ENCODE measurements around the gene DLX2.
A peak's percentile ranks its signal among the peaks of the same experiment; 100 is the strongest.
"Not testable (repeated sequence)": the region's sequence is repeated elsewhere in the genome, so short reads cannot be mapped to it uniquely, and the experiment has no call there.

The DLX2 gene

DNA sequence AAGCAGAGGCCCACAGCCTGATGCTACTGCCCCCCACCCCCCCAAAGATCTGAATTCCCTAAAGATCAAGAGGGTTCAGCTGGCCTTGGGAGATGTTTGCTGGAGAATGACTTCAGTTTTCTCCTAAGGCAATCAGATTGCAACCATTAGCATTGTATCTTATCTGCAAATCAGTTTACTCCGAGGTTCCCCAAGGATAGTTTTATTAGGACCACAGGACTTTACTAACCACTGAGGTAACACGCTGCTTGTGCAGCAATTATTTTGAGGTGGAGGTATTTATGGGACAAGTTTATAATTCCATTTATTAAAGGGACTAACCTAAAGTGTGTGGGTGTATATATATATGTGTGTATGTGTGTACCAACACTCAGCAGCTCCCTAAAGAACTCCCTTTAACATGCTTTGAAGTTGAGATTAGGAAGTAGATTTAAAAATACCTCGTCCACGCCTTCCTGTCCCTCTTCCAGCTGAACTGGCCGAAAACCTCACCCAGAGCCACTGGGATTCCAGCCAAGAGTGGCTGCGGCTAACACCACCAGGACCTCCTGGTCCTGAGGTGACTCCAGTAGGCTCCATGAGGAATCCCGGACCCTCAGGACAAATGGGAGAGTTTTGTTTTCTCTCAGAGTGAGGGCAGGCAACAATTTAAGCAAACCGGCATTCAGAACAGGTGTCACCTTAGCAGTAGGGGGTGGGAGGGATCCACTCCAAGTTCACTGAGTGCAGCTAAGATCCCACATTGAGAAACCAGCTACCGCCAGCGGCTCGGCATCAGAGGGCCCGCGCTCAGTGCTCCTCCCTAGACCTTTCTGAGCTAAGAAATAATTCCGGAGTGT is 20.4 kb downstream of the DLX2 start:
- no peak for DNase-seq

DNA sequence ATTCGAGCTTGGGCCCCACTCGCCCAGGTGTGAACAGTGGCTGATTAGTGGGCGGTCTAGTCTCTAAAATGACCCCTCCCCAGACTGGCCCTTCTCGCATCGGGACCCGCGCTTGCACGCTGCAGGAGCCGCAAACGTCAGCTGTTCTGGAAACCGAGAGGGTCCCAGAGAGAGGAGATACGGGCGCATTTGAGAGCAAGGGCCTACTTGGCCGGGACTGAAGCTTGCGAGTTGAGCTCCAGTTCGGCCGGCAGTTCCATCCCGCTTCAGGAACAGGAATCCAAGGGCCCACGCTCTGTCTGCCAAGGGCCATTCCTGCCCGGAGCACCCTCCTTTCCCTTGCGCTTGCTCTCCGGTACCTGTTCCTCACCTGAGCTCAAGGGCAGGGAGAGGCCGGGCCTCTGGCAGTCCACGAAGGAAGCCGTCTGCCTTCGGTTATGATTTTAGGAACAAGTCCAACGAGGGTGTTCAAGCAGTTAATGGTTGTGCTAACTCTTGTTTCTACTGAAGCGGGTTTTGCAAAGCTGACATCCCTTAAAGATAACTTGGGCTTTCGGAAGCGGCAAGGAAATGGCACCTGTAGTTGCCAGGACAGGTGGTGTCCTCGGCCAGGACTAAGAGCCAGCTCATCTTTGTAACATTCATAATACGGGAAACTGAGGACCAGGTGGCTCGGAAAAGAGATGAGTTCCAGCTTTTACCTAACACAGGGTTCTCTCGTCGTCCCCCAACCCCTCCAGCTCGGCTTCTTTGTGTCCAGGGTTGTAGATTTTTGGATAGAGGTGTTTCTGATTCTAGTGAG is 21.3 kb downstream of the DLX2 start:
- no peak for DNase-seq

DNA sequence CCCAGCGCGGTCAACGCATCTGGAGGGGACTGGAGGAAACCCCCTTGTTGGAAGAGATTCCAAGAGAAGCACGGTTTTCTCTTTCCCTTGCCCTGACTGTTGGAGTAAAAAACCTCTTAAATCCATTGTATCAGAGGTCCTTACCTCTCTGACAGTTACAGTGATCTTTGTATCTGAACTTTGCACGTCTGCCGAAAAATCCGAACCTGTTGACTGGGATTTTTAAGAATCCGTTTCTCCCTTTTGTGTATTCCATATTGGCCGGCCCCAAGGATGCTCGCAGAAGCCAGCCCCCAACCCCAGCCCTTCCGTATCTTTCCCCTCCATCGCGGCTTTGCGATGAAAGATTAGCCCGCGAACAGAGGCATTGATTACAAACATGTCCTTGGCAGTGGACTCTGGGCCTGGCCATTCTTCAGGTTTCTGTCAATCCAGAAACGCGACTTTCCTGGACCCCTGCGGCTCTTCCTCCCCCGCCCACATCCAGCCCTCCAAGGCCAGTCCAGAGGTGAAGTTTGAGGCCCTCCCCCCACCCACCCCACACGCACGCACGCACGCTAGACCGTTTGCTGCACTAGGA is 22.0 kb downstream of the DLX2 start:
- no peak for DNase-seq

DNA sequence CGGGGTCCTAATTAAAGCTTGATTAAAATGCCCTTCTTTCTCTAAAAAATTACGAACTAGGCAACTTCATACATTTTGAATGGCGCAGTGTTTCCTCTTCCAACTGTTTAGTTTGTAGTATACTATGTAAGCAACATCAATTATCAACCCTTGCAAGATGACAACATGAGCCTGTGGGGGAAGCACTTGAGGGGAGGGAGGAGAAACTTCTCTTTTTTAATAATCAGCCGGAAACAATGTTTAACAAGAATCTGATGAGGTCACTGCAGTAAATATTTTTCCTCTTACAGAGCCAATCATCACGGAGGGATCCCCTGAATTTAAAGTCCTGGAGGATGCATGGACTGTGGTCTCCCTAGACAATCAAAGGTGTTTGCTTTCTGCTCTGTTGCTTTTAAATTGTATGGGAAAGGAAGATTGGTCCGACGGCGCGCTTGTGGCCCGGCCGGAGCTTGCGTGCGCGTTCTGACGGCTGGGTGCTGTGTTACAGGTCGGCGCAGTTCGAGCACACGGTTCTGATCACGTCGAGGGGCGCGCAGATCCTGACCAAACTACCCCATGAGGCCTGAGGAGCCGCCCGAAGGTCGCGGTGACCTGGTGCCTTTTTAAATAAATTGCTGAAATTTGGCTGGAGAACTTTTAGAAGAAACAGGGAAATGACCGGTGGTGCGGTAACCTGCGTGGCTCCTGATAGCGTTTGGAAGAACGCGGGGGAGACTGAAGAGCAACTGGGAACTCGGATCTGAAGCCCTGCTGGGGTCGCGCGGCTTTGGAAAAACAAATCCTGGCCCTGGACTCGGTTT is 22.7 kb downstream of the DLX2 start:
- no peak for DNase-seq

DNA sequence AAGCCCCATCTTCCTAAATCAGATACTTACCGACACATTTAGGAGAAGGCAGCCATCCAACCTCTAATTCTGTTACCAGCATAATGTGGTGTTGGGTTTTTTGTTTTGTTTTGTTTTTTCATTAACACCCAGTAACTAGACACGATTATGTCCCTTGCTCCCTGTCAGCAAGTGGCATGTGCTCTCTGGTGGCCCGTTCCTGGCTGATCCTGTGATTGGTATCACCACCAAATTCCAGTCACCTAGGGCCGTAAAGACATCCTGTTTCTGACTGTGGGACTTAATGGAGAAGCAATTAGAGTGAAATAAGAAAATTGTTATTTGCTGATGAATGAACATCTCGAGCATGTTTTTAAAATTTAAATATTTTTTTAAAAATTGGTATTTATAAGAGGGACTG is 23.3 kb downstream of the DLX2 start:
- no peak for DNase-seq

DNA sequence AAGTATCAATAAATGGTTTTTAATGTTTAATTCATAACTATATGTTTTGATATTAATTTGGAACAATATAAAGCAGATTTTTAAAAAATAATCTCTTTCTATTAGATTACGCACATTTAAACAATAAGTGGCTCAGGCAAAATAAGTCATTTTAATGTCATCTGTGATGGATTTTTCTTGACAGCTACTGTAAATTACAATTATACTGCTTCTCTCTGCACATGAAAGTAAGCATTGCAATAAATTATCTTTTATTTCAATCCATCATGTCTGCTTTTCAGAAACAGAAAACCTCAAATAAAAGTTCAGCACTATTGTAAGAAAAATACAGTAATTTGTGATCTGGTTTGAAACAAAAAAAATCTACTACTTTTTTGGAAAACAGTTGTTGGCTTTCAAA is 28.4 kb downstream of the DLX2 start:
- DNase-seq, result no peak

DNA sequence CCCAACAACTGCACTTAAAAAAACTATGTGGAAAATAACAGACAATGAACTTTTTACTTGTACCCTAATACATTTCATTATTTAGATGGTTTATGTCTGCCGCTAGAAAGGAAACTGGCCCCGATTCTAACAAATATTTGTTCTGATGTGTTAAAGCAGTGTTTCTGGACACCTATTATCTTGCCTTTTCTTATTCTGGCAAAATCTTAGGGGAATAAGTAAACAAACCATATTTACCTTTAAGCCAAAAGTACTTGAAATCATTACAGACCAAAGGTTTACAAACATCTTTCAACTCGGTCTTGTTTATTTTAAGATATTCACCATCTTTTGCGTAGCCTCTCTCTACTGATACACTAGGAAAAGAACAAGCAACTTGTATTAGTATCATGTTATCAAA is 29.2 kb downstream of the DLX2 start:
- DNase-seq, result no peak

DNA sequence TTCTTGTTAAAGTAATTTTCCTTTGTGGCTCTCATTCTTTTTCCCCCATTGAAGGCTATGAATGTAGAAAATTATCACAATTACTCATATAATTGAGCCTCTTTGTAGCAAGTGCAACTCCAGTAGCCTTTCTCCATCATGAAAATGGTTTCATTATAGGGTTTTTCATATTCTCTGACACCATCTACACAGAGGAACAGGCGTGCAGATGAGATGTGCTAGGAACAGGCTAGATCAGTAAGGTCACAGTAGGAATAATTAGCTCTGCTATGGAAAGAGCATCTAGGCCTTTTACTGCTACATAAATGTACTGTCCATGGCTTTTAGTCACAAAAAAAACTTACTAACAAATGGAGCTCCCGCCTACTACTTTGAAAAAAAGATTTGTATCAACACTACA is 30.0 kb downstream of the DLX2 start:
- DNase-seq, result no peak

DNA sequence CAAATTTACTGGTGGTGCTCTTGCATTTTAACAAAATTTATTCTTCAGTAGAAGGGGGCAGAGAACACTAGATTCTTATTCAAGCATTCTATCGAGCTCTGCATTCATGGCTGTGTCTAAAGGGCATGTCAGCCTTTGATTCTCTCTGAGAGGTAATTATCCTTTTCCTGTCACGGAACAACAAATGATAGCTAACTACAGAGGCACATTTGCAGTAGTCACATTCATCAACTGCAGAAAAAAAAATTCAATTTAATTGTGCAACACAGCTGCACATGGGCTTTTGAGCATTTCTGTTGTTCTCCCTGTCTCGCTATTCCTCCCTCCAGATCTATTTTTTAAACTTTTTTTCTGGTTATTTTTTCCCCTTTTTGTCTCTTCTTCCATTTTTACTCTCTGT is 30.4 kb downstream of the DLX2 start:
- no peak for DNase-seq

DNA sequence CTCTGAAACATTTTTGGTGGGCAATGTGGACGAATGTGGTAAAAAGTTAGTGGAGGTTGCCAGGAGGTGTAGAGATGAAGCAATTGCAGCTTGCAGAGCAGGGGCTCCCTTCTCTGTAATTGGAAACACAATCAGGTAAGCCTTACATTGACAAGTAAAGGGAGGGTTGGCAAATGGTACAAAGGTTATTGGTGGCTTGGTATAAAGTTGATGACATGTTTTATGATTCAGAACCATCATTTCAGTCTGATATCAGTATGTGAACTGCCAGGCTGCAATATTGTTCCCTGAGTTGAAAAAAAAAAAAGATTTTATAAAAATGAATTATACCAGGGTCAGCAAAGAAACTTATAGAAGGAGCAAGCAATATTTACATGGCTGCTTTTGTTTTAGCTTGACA is 31.8 kb downstream of the DLX2 start:
- DNase-seq, result no peak

DNA sequence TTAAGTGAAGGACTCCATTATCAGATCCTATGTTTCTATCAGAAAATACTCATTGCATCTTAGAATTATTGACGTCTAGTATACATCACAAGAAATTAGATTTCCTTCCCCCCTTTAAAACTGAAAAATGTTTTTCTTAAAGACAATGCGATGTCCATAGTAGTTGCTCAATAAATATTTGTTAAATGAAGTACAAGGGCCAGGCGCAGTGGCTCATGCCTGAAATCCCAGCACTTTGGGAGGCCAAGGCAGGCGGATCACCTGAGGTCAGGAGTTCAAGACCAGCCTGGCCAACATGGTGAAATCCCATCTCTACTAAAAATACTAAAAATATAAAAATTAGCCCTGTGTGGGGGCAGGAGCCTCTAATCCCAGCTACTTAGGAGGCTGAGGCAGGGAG is 34.8 kb downstream of the DLX2 start:
- not testable (repeated sequence) for DNase-seq

DNA sequence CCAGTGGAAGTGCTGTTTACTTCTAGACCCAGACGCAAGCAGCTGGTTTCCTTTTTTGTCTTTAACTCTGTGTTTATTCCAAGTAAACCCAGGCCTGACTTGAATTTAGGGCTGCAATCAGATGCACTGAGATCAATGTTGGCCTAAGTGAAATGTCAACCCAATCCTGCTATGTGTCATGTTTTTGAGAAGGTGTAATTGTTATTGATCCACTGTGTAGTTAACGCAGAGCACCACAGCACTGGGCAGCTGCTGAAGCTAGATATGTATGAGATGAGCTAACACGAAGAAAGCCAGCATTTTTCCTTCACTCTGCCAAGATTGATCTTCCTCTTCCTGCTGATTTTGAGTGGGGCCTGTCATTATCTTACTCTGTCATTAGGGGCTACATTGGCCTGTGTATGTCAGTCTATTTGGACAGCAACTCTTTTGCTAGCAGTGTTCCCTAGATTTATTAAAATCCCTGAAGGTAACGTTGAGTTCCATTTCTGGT is 36.3 kb downstream of the DLX2 start:
- DNase-seq, result no peak

DNA sequence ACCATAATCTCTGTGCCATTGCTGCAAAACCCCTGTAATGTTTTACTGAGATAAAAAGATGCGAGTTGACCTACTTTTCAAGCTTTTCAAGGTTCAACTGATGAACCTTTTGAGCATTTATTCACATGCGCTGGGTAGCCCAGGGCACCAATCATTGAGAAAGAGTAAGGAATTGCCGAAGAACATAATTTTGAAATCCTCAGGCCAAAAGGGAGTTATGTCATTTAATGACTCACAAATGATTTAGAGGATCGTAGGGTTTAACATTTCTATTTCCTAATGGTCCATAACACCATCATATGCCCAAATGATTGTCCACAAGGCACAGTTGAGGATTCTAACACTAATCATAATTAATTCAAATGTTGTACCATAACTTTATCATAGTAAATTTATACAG is 37.6 kb downstream of the DLX2 start:
- peak; percentile 21 for DNase-seq

DNA sequence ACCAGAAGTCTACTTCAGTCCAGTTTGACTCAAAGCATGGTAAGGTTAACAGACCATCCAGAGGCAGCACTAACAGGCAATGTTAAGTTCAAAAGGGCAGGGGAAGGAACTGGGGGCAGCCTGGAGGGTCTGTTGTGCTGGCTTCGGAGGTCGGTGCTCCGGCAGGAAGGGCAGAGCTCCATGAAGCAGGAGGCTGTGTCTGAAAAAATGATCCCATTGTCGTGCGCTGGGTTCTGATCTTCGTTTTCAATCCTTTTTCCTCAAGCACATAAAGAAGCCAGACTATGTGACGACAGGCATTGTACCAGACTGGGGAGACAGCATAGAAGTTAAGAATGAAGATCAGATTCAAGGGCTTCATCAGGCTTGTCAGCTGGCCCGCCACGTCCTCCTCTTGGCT is 39.3 kb downstream of the DLX2 start:
- DNase-seq, result no peak

DNA sequence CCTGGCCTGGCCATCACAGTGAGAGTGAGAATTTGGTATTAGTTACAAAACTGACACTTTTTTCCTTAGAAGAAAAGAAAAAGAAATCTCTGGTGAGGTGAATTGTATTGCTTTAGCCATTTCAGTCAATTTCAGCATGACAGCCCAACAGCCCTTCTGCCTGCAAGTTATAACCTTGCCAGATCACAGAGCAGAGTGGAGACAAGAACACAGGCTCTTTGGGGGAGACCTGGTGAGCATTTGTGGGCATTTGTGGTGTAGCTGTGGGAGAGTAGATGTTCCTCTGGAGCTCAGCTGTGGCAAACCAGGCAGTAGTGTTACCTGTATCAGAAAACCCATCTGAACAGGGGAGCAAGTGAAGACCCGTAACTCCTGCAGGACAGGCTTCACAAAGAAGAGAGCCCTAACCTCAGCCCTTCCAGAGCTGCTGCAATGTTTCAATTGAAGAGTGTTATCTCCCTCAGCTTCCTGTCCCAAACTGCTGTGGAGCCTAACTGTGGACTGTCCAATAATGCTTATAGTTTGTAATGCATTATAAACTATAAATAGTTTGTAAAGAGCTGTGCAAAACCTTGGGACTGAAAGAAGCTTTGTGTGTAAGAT is 40.2 kb downstream of the DLX2 start:
- DNase-seq, result no peak

DNA sequence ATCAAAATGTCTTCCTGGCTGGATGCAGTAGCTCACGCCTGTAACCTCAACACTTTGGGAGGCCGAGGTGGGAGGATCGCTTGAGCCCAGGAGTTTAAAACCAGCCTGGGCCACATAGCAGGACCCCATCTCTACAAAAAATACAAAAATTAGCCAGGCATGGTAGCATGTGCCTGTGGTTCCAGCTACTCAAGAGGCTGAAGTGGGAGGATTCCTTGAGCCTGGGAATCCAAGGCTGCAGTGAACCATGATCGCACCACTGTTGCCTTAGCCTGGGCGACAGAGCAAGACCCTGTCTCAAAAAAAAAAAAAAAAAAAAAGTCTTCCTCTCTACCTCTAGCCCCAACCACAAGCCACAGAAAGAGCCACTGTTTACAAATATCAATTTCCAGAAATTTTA is 42.6 kb downstream of the DLX2 start:
- not testable (repeated sequence) for DNase-seq

DNA sequence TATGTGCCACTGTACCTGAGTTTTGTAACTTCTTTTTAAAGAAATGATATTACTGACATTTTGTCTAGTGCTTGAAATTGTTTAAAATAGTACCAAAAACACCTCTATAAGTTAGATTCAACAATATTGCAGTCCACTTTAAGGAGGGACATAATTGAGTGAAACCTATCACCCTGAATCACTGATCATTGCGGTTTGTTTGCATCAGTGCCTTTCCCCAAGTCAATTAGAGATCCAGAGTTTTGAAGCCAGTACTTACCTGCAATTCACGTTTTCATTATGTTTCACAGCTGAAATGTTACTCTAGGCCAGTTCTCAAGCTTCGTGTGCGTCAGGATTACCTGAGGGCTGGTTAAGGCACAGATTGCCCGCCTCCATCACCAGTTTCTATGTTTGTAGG is 44.0 kb downstream of the DLX2 start:
- no peak for DNase-seq

DNA sequence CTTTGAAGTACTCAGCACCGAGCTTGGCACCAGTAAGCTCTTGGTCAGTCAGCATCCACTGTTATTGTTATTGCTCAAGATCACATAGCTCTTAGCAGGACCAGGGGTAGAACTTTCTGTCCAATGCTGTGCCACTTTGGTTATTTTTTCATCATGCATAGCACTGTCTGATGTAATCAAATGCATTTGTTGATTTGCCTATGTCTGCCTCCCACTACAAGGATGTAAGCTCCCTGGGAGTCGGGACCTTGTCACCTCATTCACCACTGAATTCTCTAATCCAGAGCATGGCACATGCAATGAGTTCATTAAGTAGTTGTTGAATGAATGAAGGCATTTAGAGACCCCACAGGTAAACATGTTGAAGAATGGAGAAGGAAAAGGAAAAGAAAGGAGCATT is 46.4 kb downstream of the DLX2 start:
- no peak for DNase-seq

DNA sequence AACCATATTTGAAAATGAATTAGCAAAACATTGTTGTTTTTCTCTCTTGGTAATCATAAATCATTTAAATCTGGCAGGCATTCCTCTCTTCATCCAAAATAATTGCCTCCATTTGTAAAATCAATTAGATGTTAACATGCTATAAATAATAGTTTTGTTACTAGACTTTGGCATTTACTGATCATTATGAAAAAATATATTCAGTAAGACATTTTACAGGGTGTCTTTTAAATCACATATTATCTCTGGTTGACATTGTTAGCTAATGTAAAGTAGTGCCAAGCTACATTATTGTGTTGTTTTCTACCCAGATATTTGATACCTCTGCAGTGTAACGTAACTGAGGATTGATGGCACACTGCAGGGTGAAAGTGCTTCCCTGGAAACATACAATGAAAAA is 49.2 kb downstream of the DLX2 start:
- no peak for DNase-seq

DNA sequence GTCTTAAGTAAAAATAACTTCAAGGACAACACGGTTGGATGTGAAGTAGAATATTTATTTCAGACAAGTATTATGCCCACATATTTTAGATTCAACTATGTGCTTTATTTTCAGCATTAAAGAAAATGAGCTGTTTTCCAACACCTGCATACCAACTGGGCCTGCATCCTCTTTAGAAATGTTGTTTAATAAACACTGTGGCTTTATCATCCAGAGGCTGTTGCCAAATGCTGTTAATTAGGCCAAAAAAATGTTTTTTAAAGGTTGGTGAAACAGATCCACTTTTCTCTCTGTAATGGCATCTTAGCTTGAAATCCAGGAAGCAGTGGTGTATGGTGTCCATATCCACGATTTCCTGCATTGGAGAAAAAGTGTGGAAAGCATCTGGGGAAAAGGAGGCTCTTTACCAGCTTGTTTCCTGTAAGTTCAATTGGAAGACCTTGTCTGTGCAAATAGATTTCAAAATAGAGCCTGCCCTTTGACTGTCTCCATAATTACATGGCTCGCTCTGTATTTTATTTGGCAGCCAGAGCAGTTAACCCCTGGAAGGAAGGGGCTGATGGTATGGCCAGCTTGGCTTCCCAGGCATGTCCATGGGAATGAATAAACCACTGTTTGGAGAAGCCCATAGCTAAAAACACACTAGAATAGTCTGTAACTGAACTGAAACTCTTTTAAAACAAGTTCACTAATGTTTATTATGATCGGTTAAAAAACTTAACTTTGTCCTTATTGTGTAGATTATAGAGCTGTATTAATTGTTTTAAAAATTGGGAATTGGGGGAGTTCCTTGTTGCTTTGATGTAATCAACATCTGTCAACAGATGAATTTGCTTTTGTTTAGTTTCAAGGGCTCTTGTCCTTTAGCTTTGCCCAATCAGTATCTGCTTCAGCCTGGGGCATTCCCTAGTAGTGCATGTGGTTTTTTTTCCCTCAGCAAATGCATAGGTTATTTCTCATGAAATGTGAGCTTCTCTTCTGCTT is 50.4 kb downstream of the DLX2 start:
- no peak for DNase-seq

DNA sequence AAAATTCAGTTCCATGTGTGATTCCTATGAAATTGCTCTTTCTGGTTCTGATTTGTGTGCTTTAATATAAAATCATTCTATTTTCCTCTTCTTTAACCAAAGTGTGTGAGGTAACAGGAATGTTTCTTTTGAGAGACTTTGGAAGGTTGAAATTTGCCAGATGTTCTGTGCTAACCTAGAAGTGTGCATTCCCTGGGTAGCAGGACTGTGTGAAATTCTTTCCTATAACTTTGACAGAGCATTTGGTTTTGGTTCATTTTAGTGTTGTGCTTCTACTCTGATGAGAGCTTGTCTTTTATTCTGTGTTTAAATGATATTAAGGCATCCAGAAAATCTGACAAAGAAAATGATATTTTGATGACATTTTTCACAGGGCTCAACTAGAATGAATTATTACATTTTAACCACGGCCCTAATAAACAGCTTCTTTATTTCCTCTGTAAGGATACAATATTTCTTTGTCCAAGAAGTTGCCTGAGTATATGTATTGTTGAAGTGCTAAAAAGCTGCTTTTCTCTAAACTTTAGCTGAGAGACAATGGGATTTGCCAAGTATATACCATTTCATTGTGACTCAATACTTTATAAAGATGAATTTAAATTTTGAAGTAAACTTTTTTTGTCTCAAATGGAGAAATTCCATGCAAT is 52.1 kb downstream of the DLX2 start:
- DNase-seq, result no peak
